Erythroblast (primary cell): Measurements from ENCODE around the gene AP3D1.

ENCODE experiments used
- GATA1 ChIP-seq: IDR thresholded peaks from 2 replicates; pipeline ENCODE4 v1.6.1; 2011; ENCODE audit warnings: low read depth, mild to moderate bottlenecking, control low read depth, low read length, moderate library complexity
- POLR2A ChIP-seq: IDR thresholded peaks from 2 replicates; pipeline ENCODE4 v1.6.1; 2011; ENCODE audit warnings: mild to moderate bottlenecking, low read length

DNA sequence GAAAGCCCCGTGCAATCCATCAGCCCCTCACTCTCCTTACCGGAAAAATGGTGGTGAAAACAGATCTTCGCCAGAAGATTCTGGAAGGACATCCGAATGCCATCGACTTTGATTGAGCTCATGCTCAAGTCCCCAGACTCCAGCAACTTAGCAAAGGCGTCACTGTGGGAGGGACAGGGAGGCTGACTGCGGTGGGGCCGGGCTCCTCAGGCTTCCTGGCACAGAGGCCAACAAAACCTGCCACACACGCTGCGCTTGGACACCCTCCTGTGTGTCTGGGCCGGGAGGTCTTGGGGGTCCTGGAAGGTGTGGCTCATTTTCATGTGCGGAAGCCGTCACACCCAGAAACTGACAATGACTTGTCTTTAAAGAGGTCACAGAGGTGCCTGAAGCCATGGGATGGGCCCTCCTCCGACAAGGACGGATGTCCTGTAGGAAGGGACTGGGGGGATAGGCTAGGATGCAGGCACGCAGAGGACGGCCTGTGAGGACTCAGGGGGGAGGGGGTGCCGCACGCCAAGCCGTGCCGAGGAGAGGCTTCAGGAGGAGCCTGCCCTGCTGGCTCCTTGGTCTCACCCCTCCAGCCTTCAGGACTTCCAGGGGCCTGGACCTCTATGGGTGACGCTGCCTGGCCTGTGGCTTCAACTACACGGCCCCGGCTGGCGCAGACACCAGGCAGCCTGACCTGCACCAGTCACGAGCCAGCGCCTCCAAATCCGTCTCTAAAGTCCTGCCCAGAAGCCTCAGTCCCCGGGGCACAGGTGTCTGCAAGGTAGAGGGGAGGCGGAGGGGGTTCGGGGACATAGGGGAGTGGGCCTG is 42.1 kb downstream of the AP3D1 start:
- TF ChIP-seq POLR2A (no peak), GATA1 (no peak)
